HG03558 (cell line): Measurements from ENCODE around the gene GOT2.
"Not testable (repeated sequence)": the region's sequence is repeated elsewhere in the genome, so short reads cannot be mapped to it uniquely, and the experiment has no call there.

ENCODE experiments used
- ATAC-seq: cut with Tn5 transposase; IDR thresholded peaks from one replicate; pipeline ENCODE4 v1.9.1; 2021; ENCODE audit warnings: moderate number of reproducible peaks; ENCODE audit not compliant: unreplicated experiment; ENCODE audit errors: extremely low read depth

Gene GOT2

DNA sequence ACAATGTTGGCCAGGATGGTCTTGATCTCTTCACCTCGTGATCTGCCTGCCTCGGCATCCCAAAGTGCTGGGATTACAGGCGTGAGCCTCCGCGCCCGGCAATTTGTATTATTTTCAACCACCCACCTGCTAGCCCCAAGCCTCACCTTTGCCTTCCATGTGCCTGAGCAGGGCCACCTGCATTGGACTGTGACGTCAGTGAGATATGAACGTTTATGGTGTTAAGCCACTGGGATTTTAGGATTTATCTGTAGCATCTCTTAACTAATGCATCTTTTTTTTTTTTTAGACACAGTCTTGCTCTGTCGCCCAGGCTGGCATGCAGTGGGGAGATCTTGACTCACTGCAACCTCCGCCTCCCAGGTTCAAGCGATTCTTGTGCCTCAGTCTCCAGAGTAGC lies 74.2 kb downstream of the GOT2 start:
- ATAC-seq: not testable (repeated sequence)

DNA sequence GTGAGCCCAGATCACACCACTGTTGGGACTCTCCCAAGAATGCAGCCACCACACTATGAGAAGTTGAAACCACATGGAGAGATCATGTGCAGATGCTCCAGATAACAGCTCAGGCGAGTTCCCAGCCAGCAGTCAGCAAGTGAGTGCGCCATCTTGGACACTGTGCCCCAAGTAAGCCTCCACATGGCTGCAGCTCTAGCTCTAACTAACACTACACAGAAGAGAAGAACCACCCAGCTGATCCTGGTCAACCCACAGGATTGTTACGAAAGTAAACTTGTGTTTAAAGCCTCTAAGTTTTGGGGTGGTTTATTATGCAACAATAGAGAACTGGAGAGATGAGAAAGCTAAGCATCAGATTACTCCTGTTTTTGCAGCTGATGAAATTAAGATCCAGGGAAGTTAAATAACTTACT lies 75.3 kb downstream of the GOT2 start:
- no peak for ATAC-seq
